Activated B cell treated with CpG ODN at 0.5 μM for 24 hours (primary cell): Measurements from ENCODE around the gene IKBKE. TPM values are rescaled to one million over a fixed set of nuclear protein-coding genes. Genes with fewer than 3 reads are reported as not detected.
"Not testable (repeated sequence)": the region's sequence is repeated elsewhere in the genome, so short reads cannot be mapped to it uniquely, and the experiment has no call there.

Source experiments
- ATAC-seq: fragments of 200-7000 bp; cut with Tn5 transposase; one replicate; pipeline ENCODE4 v1.10.0; 2021; ENCODE audit warnings: low read depth, mild to moderate bottlenecking, moderate library complexity
- CTCF ChIA-PET: fragments of 350-600 bp; sonication (Branson Sonifier 250); formaldehyde crosslinking; loops from one replicate; lab custom pipeline; 2021; ENCODE audit warnings: antibody characterized with exemption; lab: Charles Lee
- POLR2A ChIA-PET: fragments of 350-600 bp; sonication (Branson Sonifier 250); formaldehyde crosslinking; loops from one replicate; lab custom pipeline; 2021; ENCODE audit warnings: antibody characterized with exemption; lab: Charles Lee
- DNase-seq: peaks from one replicate; pipeline ENCODE4 v3.0.0; 2022
- H3K27ac Mint-ChIP-seq: one replicate; pipeline ENCODE4 v1.8.0; 2020; ENCODE audit warnings: mixed read lengths
- H3K27me3 Mint-ChIP-seq: one replicate; pipeline ENCODE4 v1.8.0; 2021; ENCODE audit warnings: mixed read lengths
- H3K36me3 Mint-ChIP-seq: one replicate; pipeline ENCODE4 v1.8.0; 2021; ENCODE audit warnings: low read depth, mixed read lengths
- H3K4me1 Mint-ChIP-seq: one replicate; pipeline ENCODE4 v1.8.0; 2021; ENCODE audit warnings: mixed read lengths
- H3K4me3 Mint-ChIP-seq: one replicate; pipeline ENCODE4 v1.8.0; 2020; ENCODE audit warnings: mild to moderate bottlenecking, mixed read lengths
- H3K9me3 Mint-ChIP-seq: one replicate; pipeline ENCODE4 v1.8.0; 2020; ENCODE audit warnings: mixed read lengths
- CTCF ChIP-seq: fragments of 200-600 bp; IDR thresholded peaks from one replicate; pipeline ENCODE4 v1.8.0; 2022; ENCODE audit warnings: antibody characterized with exemption, mild to moderate bottlenecking
- intact Hi-C: fragments of 100-400 bp; cut with micrococcal nuclease; formaldehyde crosslinking; loops from one replicate; pipeline ENCODE4 v1.15.1; 2024
- total RNA-seq: library from RNA; stranded (reverse); gene quantifications from 2 replicates; pipeline ENCODE4 v1.2.3, GENCODE V29; 2022

Gene IKBKE
- total RNA-seq, 1 donor from 2014 or later = 56.3 TPM

GRCh38 chr1:206478746-206479145 lies 8.5 kb downstream of the IKBKE start:
- no peaks in the 10 kb centered on the region for H3K9me3 Mint-ChIP-seq
- H3K36me3 Mint-ChIP-seq = peaks cover 90% of the 10 kb centered on the region
- ATAC-seq (no peak), DNase-seq (no peak)
- TF ChIP-seq CTCF = no peak
- H3K4me1 Mint-ChIP-seq = peaks cover 16% of the 10 kb centered on the region
- ChIA-PET CTCF (interaction anchor here (0.7 to 7.2 kb wide), 19 partner anchors 8 to 503 kb away, joined by 3 to 84 read pairs (median 6); partner anchors contain the start of gene IKBKE), POLR2A (interaction anchor here (1.1 kb wide), 2 partner anchors 9 to 85 kb away, joined by 3 to 4 read pairs; no protein-coding TSS in a partner anchor)
- no peak overlapping the region for H3K4me3 Mint-ChIP-seq
- H3K27me3 Mint-ChIP-seq = no peaks in the 10 kb centered on the region
- H3K27ac Mint-ChIP-seq = no peak overlapping the region
- intact Hi-C loops = loop anchor here (1.0 kb wide), 5 partner anchors 8 to 186 kb away; partner anchors contain the start of gene IKBKE

- CTCF ChIA-PET = interaction anchor here (0.6 to 7.2 kb wide), 26 partner anchors 9 to 503 kb away, joined by 3 to 84 read pairs (median 4); partner anchors contain the start of gene IKBKE
Measured at GRCh38 chr1:206479183-206480125, 9.2 kb downstream of the IKBKE start.

GRCh38 chr1:206480211-206480610 lies 9.9 kb downstream of the IKBKE start:
- ATAC-seq (no peak), DNase-seq (no peak)
- Mint-ChIP-seq H3K27me3 (no peaks in the 10 kb centered on the region), H3K4me3 (no peak overlapping the region), H3K9me3 (no peaks in the 10 kb centered on the region), H3K27ac (no peak overlapping the region), H3K36me3 (peaks cover 87% of the 10 kb centered on the region), H3K4me1 (peaks cover 16% of the 10 kb centered on the region)
- intact Hi-C loops = no loop called here
- CTCF ChIA-PET = interaction anchor here (0.9 to 7.2 kb wide), 13 partner anchors 9 to 496 kb away, joined by 3 to 84 read pairs (median 6); partner anchors contain the start of gene IKBKE
- POLR2A ChIA-PET = no interaction called here
- TF ChIP-seq CTCF = no peak

More at GRCh38 chr1:206479183-206480125, 9.2 kb downstream of the IKBKE start:
- H3K4me1 Mint-ChIP-seq = peaks cover 16% of the 10 kb centered on the region
- peaks cover 87% of the 10 kb centered on the region for H3K36me3 Mint-ChIP-seq
- TF ChIP-seq CTCF = peak; percentile 27
- H3K27ac Mint-ChIP-seq = no peak overlapping the region
- intact Hi-C loops = loop anchor here (1.0 kb wide), 5 partner anchors 9 to 185 kb away; partner anchors contain the start of gene IKBKE
- H3K9me3 Mint-ChIP-seq = no peaks in the 10 kb centered on the region
- DNase-seq = no peak
- H3K27me3 Mint-ChIP-seq = no peaks in the 10 kb centered on the region
- POLR2A ChIA-PET = interaction anchor here (0.7 to 1.1 kb wide), 5 partner anchors 8 to 101 kb away, joined by 3 to 5 read pairs (median 3); no protein-coding TSS in a partner anchor
- no peak overlapping the region for H3K4me3 Mint-ChIP-seq
- peak; percentile 74 for ATAC-seq

GRCh38 chr1:206482611-206483010 lies 12.3 kb downstream of the IKBKE start:
- H3K27me3 Mint-ChIP-seq = no peaks in the 10 kb centered on the region
- DNase-seq = no peak

GRCh38 chr1:206483864-206484263 lies 13.6 kb downstream of the IKBKE start:
- POLR2A ChIA-PET, H3K27me3 Mint-ChIP-seq, H3K9me3 Mint-ChIP-seq, DNase-seq, ATAC-seq, H3K27ac Mint-ChIP-seq, intact Hi-C loops, H3K4me3 Mint-ChIP-seq: not testable (repeated sequence)
- Mint-ChIP-seq H3K4me1 (peaks cover 16% of the 10 kb centered on the region), H3K36me3 (peaks cover 81% of the 10 kb centered on the region)
- CTCF ChIA-PET = interaction anchor here (1.5 kb wide), 1 partner anchor 61 kb away, joined by 4 read pairs; no protein-coding TSS in a partner anchor

More at GRCh38 chr1:206482611-206483010, 12.3 kb downstream of the IKBKE start:
- ChIA-PET POLR2A (interaction anchor here (0.7 to 1.1 kb wide), 2 partner anchors 12 to 13 kb away, joined by 4 read pairs; partner anchors contain the start of gene IKBKE), CTCF (interaction anchor here (1.0 to 7.2 kb wide), 4 partner anchors 14 to 100 kb away, joined by 3 to 84 read pairs (median 4); no protein-coding TSS in a partner anchor)
- H3K27ac Mint-ChIP-seq = no peak overlapping the region
- no peaks in the 10 kb centered on the region for H3K9me3 Mint-ChIP-seq
- intact Hi-C loops = no loop called here
- TF ChIP-seq CTCF = no peak
- peaks cover 16% of the 10 kb centered on the region for H3K4me1 Mint-ChIP-seq
- no peak overlapping the region for H3K4me3 Mint-ChIP-seq
- no peak for ATAC-seq
- peaks cover 81% of the 10 kb centered on the region for H3K36me3 Mint-ChIP-seq
